Kidney (tissue), 14 donors: Measurements from ENCODE around the gene LPIN1. TPM values are rescaled to one million over a fixed set of nuclear protein-coding genes. Genes with fewer than 3 reads are reported as not detected.

Experiments used
- DNase-seq, 5 donors: peaks; one replicate each; pipeline ENCODE4 v3.0.0-alpha.2; 2013 to 2020
- FAIRE-seq: peaks from 2 replicates; lab custom pipeline; 2012; peaks lifted over from hg19 to GRCh38; lab: Jason Lieb, UNC
- H3K27ac ChIP-seq, 2 donors: one replicate each; pipeline ENCODE4 v1.7.0; 2013; ENCODE audit warnings: low read depth in 2 of 2, low read length in 2 of 2, inconsistent platforms in 1 of 2
- H3K27me3 ChIP-seq: one replicate; pipeline ENCODE4 v1.7.1; 2013; ENCODE audit warnings: low read length, inconsistent platforms; ENCODE audit not compliant: control insufficient read depth, insufficient read depth
- H3K36me3 ChIP-seq, 3 donors: one replicate each; pipeline versions ENCODE4 v1.7.0 to v1.7.1; 2013; ENCODE audit warnings: low read length in 3 of 3, control low read depth in 1 of 3, inconsistent platforms in 1 of 3; ENCODE audit not compliant: insufficient read depth in 3 of 3, control insufficient read depth in 2 of 3
- H3K4me1 ChIP-seq, 3 donors: one replicate each; pipeline versions ENCODE4 v1.7.0 to v1.7.1; 2013; ENCODE audit warnings: low read length in 3 of 3, inconsistent platforms in 1 of 3, low read depth in 1 of 3; ENCODE audit not compliant: control insufficient read depth in 2 of 3, insufficient read depth in 2 of 3
- H3K4me3 ChIP-seq, 3 donors: one replicate each; pipeline versions ENCODE4 v1.7.0 to v1.8.1; 2013; ENCODE audit warnings: low read length in 3 of 3, control low read depth in 1 of 3, inconsistent platforms in 1 of 3
- H3K9ac ChIP-seq, 3 donors: one replicate each; pipeline versions ENCODE4 v1.7.0 to v1.7.1; 2013; ENCODE audit warnings: low read length in 3 of 3, control low read depth in 1 of 3, inconsistent platforms in 1 of 3
- H3K9me3 ChIP-seq, 3 donors: one replicate each; pipeline versions ENCODE4 v1.7.0 to v1.7.1; 2013; ENCODE audit warnings: low read length in 3 of 3, control low read depth in 1 of 3, inconsistent platforms in 1 of 3; ENCODE audit not compliant: control insufficient read depth in 2 of 3, insufficient read depth in 1 of 3
- intact Hi-C: fragments of 100-400 bp; cut with DNase I; formaldehyde crosslinking; loops from one replicate; pipeline ENCODE4 v1.11.1; 2022
- polyA plus RNA-seq: library from polyadenylated mRNA; stranded (reverse); fragments of 350-450 nt; fragmentation: Illumina TruSeq; extraction: RNeasy Lipid Tissue Mini Kit (QIAGEN cat#74804); gene quantifications from one replicate; pipeline ENCODE4 v1.2.3, GENCODE V29; 2014; ENCODE audit warnings: low read depth, low replicate concordance; ENCODE audit not compliant: insufficient read depth
- total RNA-seq: library from RNA; stranded (reverse); fragmentation: NEBNext Ultra II Directional; extraction: Animal tissue kit (Norgen Biotek cat#: 25700); gene quantifications from one replicate; pipeline ENCODE4 v1.2.1, GENCODE V29; 2021
- TF ChIP-seq, protein P1 (sequence below): IDR thresholded peaks from 3 replicates; pipeline ENCODE4 v1.5.1; 2012; ENCODE audit warnings: mild to moderate bottlenecking, moderate library complexity, borderline replicate concordance; ENCODE audit not compliant: insufficient read depth; ENCODE audit errors: extremely low read depth
- donor health status: control.
- donor health status: control.
- donor health status: control.
- donor health status: control.
- donor health status: control.
- donor health status: DM: yes; HTN: yes; CAD: no.
- donor health status: Normal renal cell carcinoma (clear cell type).

Gene LPIN1
- total and polyA plus RNA-seq, 2 donors from 2014 or later, result 11.8 to 36.8 TPM

DNA sequence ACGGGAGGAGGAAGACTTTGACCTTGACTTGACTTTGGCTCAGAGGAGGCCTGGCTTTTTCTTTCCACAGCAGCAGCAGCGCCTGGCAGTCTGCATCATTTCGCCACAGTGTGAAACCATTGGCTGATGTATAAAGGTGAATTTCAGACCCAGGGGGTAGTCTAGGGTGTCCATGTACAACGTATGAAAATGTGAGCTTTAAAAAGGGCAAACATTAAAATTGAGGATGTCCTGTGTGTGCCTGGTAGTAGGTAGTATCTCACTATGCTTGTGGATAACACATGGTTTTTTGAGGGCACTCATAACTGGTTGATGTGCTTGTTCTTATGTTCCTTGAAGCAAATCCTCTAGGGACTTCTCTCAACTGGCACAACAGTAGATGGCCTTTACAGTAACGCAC, 86.1 kb downstream of the LPIN1 start:
- intact Hi-C loops, result no loop called here
- no peaks in the 10 kb centered on the region for H3K9me3 ChIP-seq
- no peak for DNase-seq
- H3K36me3 ChIP-seq, result no peaks in the 10 kb centered on the region
- TF ChIP-seq, protein P1, sequence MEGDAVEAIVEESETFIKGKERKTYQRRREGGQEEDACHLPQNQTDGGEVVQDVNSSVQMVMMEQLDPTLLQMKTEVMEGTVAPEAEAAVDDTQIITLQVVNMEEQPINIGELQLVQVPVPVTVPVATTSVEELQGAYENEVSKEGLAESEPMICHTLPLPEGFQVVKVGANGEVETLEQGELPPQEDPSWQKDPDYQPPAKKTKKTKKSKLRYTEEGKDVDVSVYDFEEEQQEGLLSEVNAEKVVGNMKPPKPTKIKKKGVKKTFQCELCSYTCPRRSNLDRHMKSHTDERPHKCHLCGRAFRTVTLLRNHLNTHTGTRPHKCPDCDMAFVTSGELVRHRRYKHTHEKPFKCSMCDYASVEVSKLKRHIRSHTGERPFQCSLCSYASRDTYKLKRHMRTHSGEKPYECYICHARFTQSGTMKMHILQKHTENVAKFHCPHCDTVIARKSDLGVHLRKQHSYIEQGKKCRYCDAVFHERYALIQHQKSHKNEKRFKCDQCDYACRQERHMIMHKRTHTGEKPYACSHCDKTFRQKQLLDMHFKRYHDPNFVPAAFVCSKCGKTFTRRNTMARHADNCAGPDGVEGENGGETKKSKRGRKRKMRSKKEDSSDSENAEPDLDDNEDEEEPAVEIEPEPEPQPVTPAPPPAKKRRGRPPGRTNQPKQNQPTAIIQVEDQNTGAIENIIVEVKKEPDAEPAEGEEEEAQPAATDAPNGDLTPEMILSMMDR, result no peak
- no peaks in the 10 kb centered on the region for H3K27me3 ChIP-seq
- H3K4me3 ChIP-seq, result no peak overlapping the region
- peaks cover 4 to 13% (median 8%) of the 10 kb centered on the region in 3 donors for H3K4me1 ChIP-seq
- no peak for FAIRE-seq
- no peak overlapping the region for H3K27ac ChIP-seq
- H3K9ac ChIP-seq, result no peak overlapping the region

GRCh38 chr2:11833601-11834000, 87.2 kb downstream of the LPIN1 start:
- intact Hi-C loops, result no loop called here
- FAIRE-seq, result no peak
- DNase-seq, result no peak
- no peak overlapping the region for H3K4me3 ChIP-seq
- no peaks in the 10 kb centered on the region for H3K36me3 ChIP-seq
- no peaks in the 10 kb centered on the region for H3K9me3 ChIP-seq
- H3K9ac ChIP-seq, result no peak overlapping the region
- no peak overlapping the region for H3K27ac ChIP-seq
- TF ChIP-seq, protein P1, result no peak
- H3K4me1 ChIP-seq, result peaks cover 4 to 13% (median 8%) of the 10 kb centered on the region in 3 donors
- H3K27me3 ChIP-seq, result no peaks in the 10 kb centered on the region

DNA sequence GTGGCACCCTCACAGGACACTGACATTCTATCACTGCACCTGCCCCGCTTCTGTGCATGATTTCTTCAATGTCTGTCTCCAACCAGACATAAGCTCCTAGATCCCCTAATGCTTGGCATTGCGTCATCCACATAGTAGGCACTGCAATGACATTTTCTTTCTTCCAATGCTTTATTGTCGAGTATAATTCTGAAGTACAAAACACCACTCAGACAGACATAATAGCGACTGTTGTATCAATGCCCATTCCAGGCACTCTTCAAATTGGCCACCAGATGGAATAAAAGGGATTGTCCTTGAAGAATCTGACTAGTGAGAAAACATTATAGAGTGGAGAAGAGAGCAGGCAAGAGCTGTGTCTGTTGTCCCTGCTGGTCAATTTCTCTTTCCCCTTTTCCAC, 89.0 kb downstream of the LPIN1 start:
- Histone ChIP-seq H3K36me3 (no peaks in the 10 kb centered on the region), H3K4me3 (no peak overlapping the region), H3K4me1 (peaks cover 0 to 2% (median 0%) of the 10 kb centered on the region in 3 donors), H3K27ac (no peak overlapping the region), H3K27me3 (no peaks in the 10 kb centered on the region), H3K9ac (no peak overlapping the region), H3K9me3 (no peaks in the 10 kb centered on the region)
- no peak for FAIRE-seq
- intact Hi-C loops, result no loop called here
- TF ChIP-seq, protein P1, result no peak
- no peak for DNase-seq

DNA sequence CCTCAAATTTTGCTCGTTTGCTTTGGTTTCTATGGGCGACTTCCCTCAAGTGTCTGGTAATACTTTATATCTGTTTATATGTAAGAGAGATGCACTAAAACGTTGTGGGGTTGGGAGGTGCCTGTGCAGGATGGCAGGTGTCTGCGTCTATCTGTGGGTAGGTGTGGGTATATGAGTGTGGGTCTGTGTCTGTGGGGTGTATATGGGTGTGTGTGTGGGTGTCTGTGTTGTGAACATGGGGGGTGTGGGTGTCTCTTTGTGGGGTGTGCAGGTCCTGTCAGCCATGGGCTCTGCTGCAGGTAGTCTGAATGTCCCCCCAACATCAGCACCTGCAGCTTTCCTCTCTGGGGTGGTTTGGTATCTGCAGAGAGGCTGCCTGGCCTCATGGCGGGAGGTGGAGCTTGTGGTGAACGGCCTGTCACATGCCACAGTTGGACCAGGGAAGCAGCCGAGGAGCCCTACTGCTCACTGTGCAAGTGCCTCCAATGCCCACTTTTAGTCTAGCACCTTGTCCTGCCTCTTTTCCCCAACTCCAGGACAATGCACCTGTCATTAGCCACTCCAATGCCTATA, 90.3 kb downstream of the LPIN1 start:
- intact Hi-C loops, result no loop called here
- no peaks in the 10 kb centered on the region for H3K27me3 ChIP-seq
- no peak for FAIRE-seq
- no peaks in the 10 kb centered on the region for H3K36me3 ChIP-seq
- H3K4me1 ChIP-seq, result no peaks in the 10 kb centered on the region
- no peaks in the 10 kb centered on the region for H3K9me3 ChIP-seq
- TF ChIP-seq, protein P1, result no peak
- no peak for DNase-seq
- H3K27ac ChIP-seq, result no peak overlapping the region
- no peak overlapping the region for H3K9ac ChIP-seq
- H3K4me3 ChIP-seq, result no peak overlapping the region
